ENCODE data around the gene MOXD1. TPM values are rescaled to one million over a fixed set of nuclear protein-coding genes. Genes with fewer than 3 reads are reported as not detected.

The MOXD1 gene
- polyA plus RNA-seq, 1 of the 3 experiments (the other 2 are of a cell fraction): 252 TPM

DNA sequence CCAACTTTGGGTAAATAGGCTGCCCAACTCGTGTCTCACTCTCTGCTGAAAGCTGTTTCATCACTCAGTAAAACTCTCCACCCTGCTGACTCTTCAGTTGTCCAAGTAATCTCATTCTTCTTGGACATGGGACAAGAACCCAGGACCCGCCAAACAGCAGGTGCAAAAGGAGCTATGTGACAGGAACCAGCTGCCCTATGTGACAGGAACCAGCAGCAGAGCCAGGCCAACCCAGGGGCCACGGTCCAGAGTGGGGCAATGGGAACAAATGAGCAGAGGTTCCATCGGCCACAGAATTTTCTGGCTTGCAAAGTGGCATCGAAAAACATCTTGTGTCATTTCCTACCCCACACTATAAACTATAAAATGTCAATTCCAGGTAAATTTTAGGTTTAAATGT is 56.5 kb downstream of the MOXD1 start:
- no peak overlapping the region for H3K9ac ChIP-seq
- POLR2A ChIA-PET: no interaction called here
- TF ChIP-seq TEAD4 (IDR thresholded peaks at IDR 0.05; ENCODE audit: borderline replicate concordance, insufficient read depth) (no peak), SIN3A (IDR thresholded peaks at IDR 0.05; ENCODE audit: borderline replicate concordance, low read depth, low read length) (no peak), EP300 (IDR thresholded peaks at IDR 0.05; ENCODE audit: borderline replicate concordance in 1 of 2, low read depth in 1 of 2, low read length in 1 of 2) (no peak), TCF12 (IDR thresholded peaks at IDR 0.05) (no peak), RFX5 (IDR thresholded peaks at IDR 0.05; ENCODE audit: low read length) (no peak), RAD21 (IDR thresholded peaks at IDR 0.05; ENCODE audit: low read length) (no peak), REST (IDR thresholded peaks at IDR 0.05; ENCODE audit: low read depth, low read length) (no peak), FOXJ3 (CRISPR knock-in tag; IDR thresholded peaks at IDR 0.05) (no peak), TAF1 (IDR thresholded peaks at IDR 0.05; ENCODE audit: borderline replicate concordance, low read depth, low read length) (no peak), JUND (IDR thresholded peaks at IDR 0.05) (no peak)
- TF ChIP-seq, protein P1, sequence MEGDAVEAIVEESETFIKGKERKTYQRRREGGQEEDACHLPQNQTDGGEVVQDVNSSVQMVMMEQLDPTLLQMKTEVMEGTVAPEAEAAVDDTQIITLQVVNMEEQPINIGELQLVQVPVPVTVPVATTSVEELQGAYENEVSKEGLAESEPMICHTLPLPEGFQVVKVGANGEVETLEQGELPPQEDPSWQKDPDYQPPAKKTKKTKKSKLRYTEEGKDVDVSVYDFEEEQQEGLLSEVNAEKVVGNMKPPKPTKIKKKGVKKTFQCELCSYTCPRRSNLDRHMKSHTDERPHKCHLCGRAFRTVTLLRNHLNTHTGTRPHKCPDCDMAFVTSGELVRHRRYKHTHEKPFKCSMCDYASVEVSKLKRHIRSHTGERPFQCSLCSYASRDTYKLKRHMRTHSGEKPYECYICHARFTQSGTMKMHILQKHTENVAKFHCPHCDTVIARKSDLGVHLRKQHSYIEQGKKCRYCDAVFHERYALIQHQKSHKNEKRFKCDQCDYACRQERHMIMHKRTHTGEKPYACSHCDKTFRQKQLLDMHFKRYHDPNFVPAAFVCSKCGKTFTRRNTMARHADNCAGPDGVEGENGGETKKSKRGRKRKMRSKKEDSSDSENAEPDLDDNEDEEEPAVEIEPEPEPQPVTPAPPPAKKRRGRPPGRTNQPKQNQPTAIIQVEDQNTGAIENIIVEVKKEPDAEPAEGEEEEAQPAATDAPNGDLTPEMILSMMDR (IDR thresholded peaks at IDR 0.05): no peak

GRCh38 chr6:132341646-132342045 is 59.6 kb downstream of the MOXD1 start:
- ChIA-PET CTCF (interaction anchor here (0.9 to 1.2 kb wide), 2 partner anchors 62 to 143 kb away, joined by 3 to 5 read pairs; no protein-coding TSS in a partner anchor), POLR2A (no interaction called here)
- H3K27me3 ChIP-seq (ENCODE audit: insufficient read depth): no peaks in the 10 kb centered on the region
- H3K4me3 ChIP-seq (ENCODE audit: low read depth in 2 of 2, low read length in 1 of 2): no peak overlapping the region
- no peaks in the 10 kb centered on the region for H3K9me2 ChIP-seq
- no peak overlapping the region for H3K27ac ChIP-seq (ENCODE audit: low read depth in 2 of 2, low read length in 1 of 2)
- H3K79me2 ChIP-seq (ENCODE audit: insufficient read depth): no peaks in the 10 kb centered on the region
- peaks cover 4 to 11% of the 10 kb centered on the region in 2 experiments for H3K36me3 ChIP-seq (replicated peaks in 1 of 2; ENCODE audit: control insufficient read depth in 1 of 2, insufficient read depth in 2 of 2, low read length in 1 of 2)
- WGBS (ENCODE audit: low lambda C conversion rate): 43% methylated on average over 3 of the region's 3 CpGs
- no peak for DNase-seq
- H3K4me2 ChIP-seq: no peak overlapping the region
- H4K20me1 ChIP-seq (ENCODE audit: insufficient read depth): no peaks in the 10 kb centered on the region
- no peaks in the 10 kb centered on the region; a peak in 1 of 4 replicates for H3K4me1 ChIP-seq (ENCODE audit: control insufficient read depth in 1 of 2, insufficient read depth in 2 of 2, low read depth in 1 of 2, low read length in 1 of 2)
- no peak overlapping the region for H3K9ac ChIP-seq
- H2AFZ ChIP-seq (ENCODE audit: low read depth): no peak overlapping the region
- H3F3A ChIP-seq (replicated peaks; ENCODE audit: insufficient read depth): peaks cover 11% of the 10 kb centered on the region
- H3K9me3 ChIP-seq: no peaks in the 10 kb centered on the region; the same call in 1 of the 2 replicates
- no peak for TF ChIP-seq SMC3 (IDR thresholded peaks at IDR 0.05; ENCODE audit: low read depth, low read length)
- TF ChIP-seq, protein P1 (IDR thresholded peaks at IDR 0.05): no peak
- TF ChIP-seq TEAD4 (IDR thresholded peaks at IDR 0.05; ENCODE audit: borderline replicate concordance, insufficient read depth): no peak
- TF ChIP-seq, protein P2, sequence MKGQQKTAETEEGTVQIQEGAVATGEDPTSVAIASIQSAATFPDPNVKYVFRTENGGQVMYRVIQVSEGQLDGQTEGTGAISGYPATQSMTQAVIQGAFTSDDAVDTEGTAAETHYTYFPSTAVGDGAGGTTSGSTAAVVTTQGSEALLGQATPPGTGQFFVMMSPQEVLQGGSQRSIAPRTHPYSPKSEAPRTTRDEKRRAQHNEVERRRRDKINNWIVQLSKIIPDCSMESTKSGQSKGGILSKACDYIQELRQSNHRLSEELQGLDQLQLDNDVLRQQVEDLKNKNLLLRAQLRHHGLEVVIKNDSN (IDR thresholded peaks at IDR 0.05; ENCODE audit: borderline replicate concordance, low read depth): no peak
- no peak for TF ChIP-seq ZBTB33 (IDR thresholded peaks at IDR 0.05; ENCODE audit: borderline replicate concordance, low read depth)
- no peak for TF ChIP-seq RFX5 (IDR thresholded peaks at IDR 0.05; ENCODE audit: low read length)
- no peak for TF ChIP-seq FOSL2 (IDR thresholded peaks at IDR 0.05; ENCODE audit: borderline replicate concordance, low read depth)

More for the DNA sequence above, 56.5 kb downstream of the MOXD1 start:
- no peaks in the 10 kb centered on the region for H3K27me3 ChIP-seq (ENCODE audit: insufficient read depth)
- no peaks in the 10 kb centered on the region; the same call in 1 of the 2 replicates for H3K9me3 ChIP-seq
- no peak overlapping the region for H3K27ac ChIP-seq (ENCODE audit: low read depth in 2 of 2, low read length in 1 of 2)
- H3K4me1 ChIP-seq (ENCODE audit: control insufficient read depth in 1 of 2, insufficient read depth in 2 of 2, low read depth in 1 of 2, low read length in 1 of 2): no peaks in the 10 kb centered on the region; a peak in 1 of 4 replicates
- no peaks in the 10 kb centered on the region for H4K20me1 ChIP-seq (ENCODE audit: insufficient read depth)
- H3F3A ChIP-seq (replicated peaks; ENCODE audit: insufficient read depth): peaks cover 15% of the 10 kb centered on the region
- peaks cover 4 to 11% of the 10 kb centered on the region in 2 experiments for H3K36me3 ChIP-seq (replicated peaks in 1 of 2; ENCODE audit: control insufficient read depth in 1 of 2, insufficient read depth in 2 of 2, low read length in 1 of 2)
- DNase-seq: no peak
- H3K9me2 ChIP-seq: no peaks in the 10 kb centered on the region
- CTCF ChIA-PET: interaction anchor here (2.3 kb wide), 1 partner anchor 65 kb away, joined by 6 read pairs; no protein-coding TSS in a partner anchor
- WGBS (ENCODE audit: low lambda C conversion rate): 17% methylated on average over 5 of the region's 5 CpGs
- no peak overlapping the region for H3K4me3 ChIP-seq (ENCODE audit: low read depth in 2 of 2, low read length in 1 of 2)
- H2AFZ ChIP-seq (ENCODE audit: low read depth): no peak overlapping the region
- H3K4me2 ChIP-seq: no peak overlapping the region
- no peaks in the 10 kb centered on the region for H3K79me2 ChIP-seq (ENCODE audit: insufficient read depth)

Data from SK-N-SH (cell line).